ENCODE measurements around the gene DHRS12.
A peak's percentile ranks its signal among the peaks of the same experiment; 100 is the strongest.
"Not testable (repeated sequence)": the region's sequence is repeated elsewhere in the genome, so short reads cannot be mapped to it uniquely, and the experiment has no call there.

DHRS12 gene

GRCh38 chr13:51827254-51827653 is 23.3 kb upstream of the DHRS12 start:
- DNase-seq: peak; percentile 57

- no peak for DNase-seq
Observed at GRCh38 chr13:51826606-51827005, 22.6 kb upstream of the DHRS12 start.

DNA sequence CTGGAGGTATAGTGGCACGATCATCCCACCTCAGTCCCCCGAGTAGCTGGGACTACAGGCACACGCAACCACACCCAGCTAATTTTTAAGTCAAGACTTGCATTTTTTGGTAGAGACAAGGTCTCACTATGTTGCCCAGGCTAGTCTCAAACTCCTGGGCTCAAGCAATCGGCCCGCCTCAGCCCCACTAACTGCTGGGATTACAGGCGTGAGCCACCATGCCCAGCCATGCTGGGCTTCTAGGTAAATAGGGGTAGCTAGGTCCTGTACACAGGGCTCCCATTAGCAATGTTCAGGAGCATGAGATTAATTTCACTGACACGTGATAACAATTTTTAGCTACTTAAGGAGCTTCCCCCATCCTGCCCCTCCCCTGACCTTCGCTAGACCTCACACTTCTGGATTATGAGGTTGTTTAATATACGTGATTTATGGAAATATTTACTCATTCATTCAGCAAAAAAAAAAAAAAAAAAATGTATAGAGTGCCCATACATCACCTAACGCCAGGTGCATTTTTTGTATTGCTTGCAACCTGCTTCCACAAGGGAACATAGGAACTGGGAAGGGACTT is 21.8 kb upstream of the DHRS12 start:
- DNase-seq: no peak

DNA sequence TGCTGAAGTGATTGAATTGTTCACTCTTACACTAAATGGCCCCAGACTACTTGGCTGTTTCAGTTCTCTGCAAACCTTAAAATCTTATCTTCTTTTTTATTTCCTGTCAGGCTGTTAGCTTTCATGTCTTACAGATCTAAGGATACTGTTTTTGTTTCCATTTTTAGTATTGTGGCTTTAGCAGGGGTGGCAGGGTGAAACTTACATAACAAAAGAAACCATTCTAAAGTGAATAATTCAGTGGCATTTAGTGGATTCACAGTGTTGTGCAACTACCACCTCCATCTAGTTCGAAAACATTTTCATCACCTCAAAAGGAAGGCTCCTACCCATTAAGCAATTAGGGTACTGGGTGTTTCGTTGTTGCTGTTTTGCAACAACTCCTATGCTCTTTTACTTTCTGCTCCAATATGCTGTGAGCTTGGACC is 21.2 kb upstream of the DHRS12 start:
- peak; percentile 75 for DNase-seq

- not testable (repeated sequence) for DNase-seq
Observed at GRCh38 chr13:51824712-51825111, 20.7 kb upstream of the DHRS12 start.

DNA sequence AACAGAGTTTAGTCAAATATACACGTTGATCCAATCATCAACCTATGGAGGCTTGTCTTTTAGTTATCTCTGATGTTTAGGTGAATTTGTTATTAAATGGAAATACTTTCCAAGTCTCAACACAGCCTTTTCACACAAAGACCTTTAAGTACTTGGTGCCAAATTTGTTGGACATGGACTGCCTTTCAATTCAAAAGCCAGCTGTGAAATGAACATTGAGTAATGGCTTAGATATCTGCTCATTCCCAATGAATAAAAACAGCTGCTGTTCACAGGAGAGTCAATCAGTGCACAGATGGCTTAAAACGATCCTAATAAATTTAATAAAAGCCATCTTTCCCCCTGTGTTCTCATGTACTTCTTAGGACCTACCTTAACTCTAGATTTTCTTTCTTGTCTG is 19.9 kb upstream of the DHRS12 start:
- DNase-seq: no peak

DNA sequence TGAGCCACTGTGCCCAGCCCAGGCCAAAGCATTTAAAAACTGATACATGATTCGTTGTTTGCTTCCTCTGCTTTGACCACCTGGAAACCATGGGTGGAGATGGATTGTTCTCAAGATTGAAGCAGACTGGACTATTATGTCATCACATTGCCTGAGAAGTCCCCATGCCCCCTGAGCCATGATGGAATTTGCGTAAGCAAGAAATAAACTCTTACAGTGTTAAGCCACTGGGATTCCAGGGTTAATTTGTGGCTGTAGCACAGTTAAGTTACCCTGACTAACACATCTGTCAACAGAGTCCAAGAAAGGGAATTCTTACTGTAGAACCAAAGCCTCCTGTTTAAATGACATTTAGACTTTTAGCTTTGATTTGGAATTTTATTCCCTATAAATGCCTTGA is 19.4 kb upstream of the DHRS12 start:
- DNase-seq: no peak

GRCh38 chr13:51822106-51822815 is 18.3 kb upstream of the DHRS12 start:
- DNase-seq: no peak

DNA sequence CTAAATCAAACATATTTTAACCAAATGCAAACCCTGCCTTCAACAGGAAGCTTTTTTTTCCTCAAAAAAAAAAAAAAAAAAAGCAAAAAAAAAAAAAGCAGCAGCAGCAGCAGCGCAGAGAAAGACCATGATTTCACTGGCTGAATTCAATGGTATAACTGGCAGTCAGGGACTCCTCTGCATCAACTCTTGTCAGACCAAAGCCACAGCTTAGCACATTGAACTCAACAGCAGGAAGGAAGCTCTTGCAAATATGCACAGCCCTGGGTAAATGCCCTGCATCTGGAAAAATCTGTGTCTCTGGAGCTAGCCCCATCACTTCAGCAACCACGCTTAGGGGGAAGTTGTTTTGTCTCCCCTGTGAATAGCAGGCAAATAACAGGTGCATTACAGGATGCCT is 17.6 kb upstream of the DHRS12 start:
- DNase-seq: no peak

DNA sequence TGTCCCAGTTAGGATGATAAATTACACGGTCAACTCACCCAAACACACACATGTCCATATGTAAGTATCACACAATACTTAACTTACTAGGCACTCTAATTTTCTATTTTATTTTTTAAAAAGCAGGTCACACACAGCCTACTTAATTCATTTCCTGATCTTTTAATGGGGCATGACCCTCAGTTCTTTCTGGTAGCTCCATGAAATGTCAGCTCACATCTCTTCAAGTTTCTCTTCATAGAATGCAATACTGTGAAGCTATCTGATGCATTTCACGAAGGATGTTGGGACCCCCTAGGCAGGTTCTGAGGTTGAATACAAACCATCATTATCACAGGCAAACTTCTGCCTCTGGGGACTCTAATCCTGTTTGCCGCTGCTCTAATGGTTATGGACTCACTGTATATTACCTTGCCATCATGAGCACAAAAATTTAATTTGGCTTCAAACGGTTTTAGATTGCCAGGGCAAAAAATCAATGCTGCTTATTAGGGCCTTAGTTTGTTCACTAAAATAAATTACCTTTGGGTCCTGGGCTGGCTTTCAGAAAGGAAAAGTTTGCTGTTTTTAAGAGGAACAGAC is 16.1 kb upstream of the DHRS12 start:
- DNase-seq: no peak

- DNase-seq: no peak
Observed at GRCh38 chr13:51819544-51819943, 15.6 kb upstream of the DHRS12 start.

DNA sequence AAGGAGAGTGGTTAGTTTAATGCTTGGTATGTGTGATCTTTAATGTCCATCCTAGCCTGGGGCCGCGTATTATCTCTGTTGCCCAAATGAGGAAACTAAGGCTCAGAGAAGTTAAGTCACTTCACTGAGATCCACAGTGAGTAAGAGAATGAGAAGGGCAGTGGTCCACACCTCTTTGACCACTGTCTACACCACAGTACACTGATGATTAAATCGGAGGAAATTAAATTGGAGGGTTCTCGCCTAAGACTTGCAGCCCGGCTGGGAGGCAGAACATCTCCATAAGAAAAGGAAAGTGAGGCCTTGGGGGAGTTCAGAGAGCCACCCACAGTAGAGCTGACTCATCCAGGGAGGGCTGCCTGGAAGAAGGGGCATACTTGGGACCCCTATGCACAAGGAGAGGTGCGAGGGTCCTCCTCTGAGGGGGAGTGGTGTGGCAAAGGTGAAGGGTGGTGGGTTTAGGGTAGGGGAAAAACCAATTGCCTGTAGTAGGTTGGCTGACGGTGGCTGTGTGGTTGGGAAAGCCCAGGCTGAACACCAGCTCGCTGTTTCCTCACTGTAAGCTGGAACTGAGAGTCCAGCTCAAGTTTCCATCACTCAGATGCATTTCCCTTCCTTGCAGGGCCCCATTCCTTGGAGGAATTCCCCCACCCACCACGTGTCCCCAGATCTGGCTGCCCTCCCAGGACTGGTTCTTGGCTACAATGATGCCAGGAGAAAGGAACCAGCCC is 15.0 kb upstream of the DHRS12 start:
- no peak for DNase-seq

DNA sequence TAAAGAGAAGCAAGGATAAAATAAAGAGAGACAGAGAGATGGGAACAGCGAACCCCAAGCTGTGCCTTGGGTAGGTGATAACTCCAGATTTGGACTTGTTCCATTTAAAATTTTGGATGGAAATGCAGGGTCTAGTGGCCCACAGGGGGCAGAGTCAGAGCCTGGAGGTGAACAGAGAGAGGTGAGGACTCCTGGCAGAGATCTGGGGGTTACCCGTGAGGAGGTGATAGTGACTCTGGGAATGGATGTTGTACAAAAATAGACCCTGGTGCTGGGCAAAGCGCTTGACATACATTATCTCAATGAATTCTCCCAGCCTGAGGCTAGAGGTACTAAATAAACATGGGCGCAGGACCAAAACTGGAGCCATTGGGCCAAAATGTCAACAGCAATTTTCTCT is 14.3 kb upstream of the DHRS12 start:
- no peak for DNase-seq

GRCh38 chr13:51817717-51818116 is 13.8 kb upstream of the DHRS12 start:
- DNase-seq: no peak

DNA sequence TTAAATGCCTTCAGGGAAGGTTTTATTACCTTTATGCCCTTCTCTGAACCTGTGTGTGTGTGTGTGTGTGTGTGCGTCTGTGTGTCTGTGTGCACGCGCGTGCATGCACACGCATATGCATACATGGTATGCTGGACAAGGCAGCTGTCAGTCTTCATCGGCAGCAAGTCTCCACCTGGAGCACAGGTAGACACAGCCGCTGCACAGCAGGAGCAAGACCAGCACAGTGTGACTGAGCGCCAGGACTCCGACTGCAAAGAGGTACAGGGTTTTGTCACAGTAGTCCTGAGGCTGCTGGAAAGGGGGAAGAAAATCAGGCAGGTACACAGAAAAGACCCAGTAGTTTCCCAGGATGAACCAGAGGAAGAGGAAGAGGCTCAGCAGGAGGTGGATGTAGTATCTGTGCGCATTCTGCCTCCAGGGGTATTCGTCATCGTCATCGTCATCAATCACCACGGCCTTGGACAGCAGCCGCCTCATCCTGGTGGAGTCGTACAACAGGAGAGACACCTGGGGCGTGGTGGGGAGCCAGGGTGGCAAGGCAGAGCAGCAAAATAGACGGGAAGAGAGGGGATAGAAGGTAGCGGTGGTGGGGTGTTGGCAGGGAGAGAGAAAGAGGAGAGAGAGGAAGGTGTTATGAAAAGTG is 12.8 kb upstream of the DHRS12 start:
- no peak for DNase-seq

GRCh38 chr13:51815848-51816247 is 11.9 kb upstream of the DHRS12 start:
- no peak for DNase-seq

GRCh38 chr13:51814825-51815650 is 11.1 kb upstream of the DHRS12 start:
- peak; percentile 86 for DNase-seq

GRCh38 chr13:51814071-51814470 is 10.1 kb upstream of the DHRS12 start:
- DNase-seq: no peak

DNA sequence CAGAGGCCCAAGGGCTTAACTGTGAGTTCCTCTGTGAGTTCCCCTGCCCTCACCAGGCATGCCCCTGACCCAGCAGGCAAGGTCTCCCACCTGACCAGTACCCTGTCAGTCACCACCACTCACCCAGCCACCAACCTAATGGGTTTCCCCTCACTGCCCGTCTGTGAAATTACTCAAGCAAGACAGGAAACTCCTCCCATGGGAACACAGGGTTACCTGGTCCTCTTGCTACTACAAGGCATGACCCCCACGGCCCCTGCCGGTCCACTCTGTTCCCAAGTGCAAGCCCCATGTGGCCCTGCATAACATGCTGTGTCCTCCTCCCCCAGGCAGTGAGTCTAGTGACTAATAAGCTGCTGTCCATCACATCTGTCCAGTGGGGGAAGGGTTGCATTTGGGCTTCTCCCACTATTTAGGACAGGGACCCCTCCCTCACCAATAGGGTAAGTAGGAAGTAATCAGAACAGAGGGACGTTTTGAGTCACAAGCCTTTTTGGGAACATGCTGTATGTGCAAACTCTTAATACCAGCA is 8.0 kb upstream of the DHRS12 start:
- DNase-seq: no peak

- DNase-seq: no peak
Observed at GRCh38 chr13:51811046-51811445, 7.1 kb upstream of the DHRS12 start.

GRCh38 chr13:51808811-51809210 is 4.8 kb upstream of the DHRS12 start:
- no peak for DNase-seq

- peak; percentile 42 for DNase-seq
Observed at GRCh38 chr13:51807041-51807440, 3.1 kb upstream of the DHRS12 start.
